DOHH2 (cell line): ENCODE measurements around the gene CD3G.

Experiments
- EZH2phosphoT487 ChIP-seq: fragments of 200-600 bp; sonication (generic); IDR thresholded peaks from 2 replicates; pipeline ENCODE4 v1.6.1; 2017; ENCODE audit warnings: borderline replicate concordance, mild to moderate bottlenecking, antibody characterized with exemption, low read length, moderate library complexity, mixed read lengths
- TF ChIP-seq, protein P1 (sequence below): fragments of 200-600 bp; sonication (generic); IDR thresholded peaks from one replicate; pipeline ENCODE4 v1.5.1; 2014; ENCODE audit warnings: antibody characterized with exemption, mild to moderate bottlenecking, low read depth, low read length; ENCODE audit not compliant: poor library complexity, severe bottlenecking

DNA sequence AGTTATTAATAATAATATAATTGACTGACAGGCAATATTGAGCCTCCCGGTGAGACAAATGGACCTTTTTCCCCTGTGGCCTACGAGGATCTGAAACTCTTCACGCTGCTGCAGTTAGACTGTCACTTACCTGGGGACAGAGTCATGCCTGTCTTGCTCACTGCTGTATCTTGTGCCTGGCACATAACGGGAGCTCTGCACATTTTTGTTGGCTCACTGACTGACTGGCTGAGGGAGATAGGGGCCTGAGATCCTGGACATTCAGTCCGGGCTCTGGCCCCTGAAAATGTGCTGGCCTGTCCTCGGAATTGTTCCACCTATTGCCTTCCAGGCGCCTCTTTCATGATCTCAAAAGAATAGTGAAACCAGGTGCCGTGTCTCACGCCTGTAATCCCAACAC lies 896 bp upstream of the CD3G start:
- TF ChIP-seq, protein P1, sequence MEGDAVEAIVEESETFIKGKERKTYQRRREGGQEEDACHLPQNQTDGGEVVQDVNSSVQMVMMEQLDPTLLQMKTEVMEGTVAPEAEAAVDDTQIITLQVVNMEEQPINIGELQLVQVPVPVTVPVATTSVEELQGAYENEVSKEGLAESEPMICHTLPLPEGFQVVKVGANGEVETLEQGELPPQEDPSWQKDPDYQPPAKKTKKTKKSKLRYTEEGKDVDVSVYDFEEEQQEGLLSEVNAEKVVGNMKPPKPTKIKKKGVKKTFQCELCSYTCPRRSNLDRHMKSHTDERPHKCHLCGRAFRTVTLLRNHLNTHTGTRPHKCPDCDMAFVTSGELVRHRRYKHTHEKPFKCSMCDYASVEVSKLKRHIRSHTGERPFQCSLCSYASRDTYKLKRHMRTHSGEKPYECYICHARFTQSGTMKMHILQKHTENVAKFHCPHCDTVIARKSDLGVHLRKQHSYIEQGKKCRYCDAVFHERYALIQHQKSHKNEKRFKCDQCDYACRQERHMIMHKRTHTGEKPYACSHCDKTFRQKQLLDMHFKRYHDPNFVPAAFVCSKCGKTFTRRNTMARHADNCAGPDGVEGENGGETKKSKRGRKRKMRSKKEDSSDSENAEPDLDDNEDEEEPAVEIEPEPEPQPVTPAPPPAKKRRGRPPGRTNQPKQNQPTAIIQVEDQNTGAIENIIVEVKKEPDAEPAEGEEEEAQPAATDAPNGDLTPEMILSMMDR = no peak
- TF ChIP-seq EZH2phosphoT487 = no peak
